KMS-11 (cell line): ENCODE results near the gene KTN1.

Experiments used
- H2AFZ ChIP-seq: fragments of 200-600 bp; sonication (generic); 2 replicates; pipeline ENCODE4 v1.6.1; 2016; ENCODE audit warnings: antibody characterized with exemption, mixed run types, low read depth
- H3K27ac ChIP-seq: fragments of 200-600 bp; sonication (generic); 2 replicates; pipeline ENCODE4 v1.6.1; 2016; ENCODE audit warnings: mild to moderate bottlenecking, mixed run types
- H3K27me3 ChIP-seq: fragments of 200-600 bp; sonication (generic); 2 replicates; pipeline ENCODE4 v1.6.1; 2017; ENCODE audit warnings: mild to moderate bottlenecking, low read depth, mixed run types, moderate library complexity; ENCODE audit not compliant: insufficient read depth
- H3K36me3 ChIP-seq: fragments of 200-600 bp; sonication (generic); 2 replicates; pipeline ENCODE4 v1.6.1; 2017; ENCODE audit warnings: mild to moderate bottlenecking, mixed run types; ENCODE audit not compliant: insufficient read depth
- H3K4me1 ChIP-seq: fragments of 200-600 bp; sonication (generic); 2 replicates; pipeline ENCODE4 v1.6.1; 2016; ENCODE audit warnings: mild to moderate bottlenecking, low read depth, mixed run types; ENCODE audit not compliant: poor library complexity, severe bottlenecking
- H3K4me2 ChIP-seq: fragments of 200-600 bp; sonication (generic); 2 replicates; pipeline ENCODE4 v1.7.0; 2016; ENCODE audit warnings: mild to moderate bottlenecking, mixed run types
- H3K4me3 ChIP-seq: fragments of 200-600 bp; sonication (generic); IDR thresholded peaks from 2 replicates; pipeline ENCODE4 v1.6.1; 2017; ENCODE audit warnings: low read depth, low read length, mixed read lengths; ENCODE audit not compliant: insufficient read depth
- H3K79me2 ChIP-seq: fragments of 200-600 bp; sonication (generic); 2 replicates; pipeline ENCODE4 v1.6.1; 2016; ENCODE audit warnings: low read depth, mixed run types; ENCODE audit not compliant: insufficient read depth
- H3K9ac ChIP-seq: fragments of 200-600 bp; sonication (generic); 2 replicates; pipeline ENCODE4 v1.6.1; 2016; ENCODE audit warnings: mild to moderate bottlenecking, mixed run types
- H4K20me1 ChIP-seq: fragments of 200-600 bp; sonication (generic); 2 replicates; pipeline ENCODE4 v1.6.1; 2016; ENCODE audit warnings: mild to moderate bottlenecking, mixed run types; ENCODE audit not compliant: insufficient read depth
- TF ChIP-seq, protein P1 (sequence below): fragments of 200-600 bp; sonication (generic); conservative IDR thresholded peaks from 2 replicates; pipeline ENCODE4 v1.6.1; 2017; ENCODE audit warnings: low read depth, mild to moderate bottlenecking, antibody characterized with exemption, low read length, moderate library complexity, mixed read lengths

Gene KTN1

GRCh38 chr14:55610713-55611370, 30.8 kb downstream of the KTN1 start:
- no peak overlapping the region for H3K27ac ChIP-seq
- no peaks in the 10 kb centered on the region for H4K20me1 ChIP-seq
- no peak overlapping the region for H3K9ac ChIP-seq
- TF ChIP-seq, protein P1, sequence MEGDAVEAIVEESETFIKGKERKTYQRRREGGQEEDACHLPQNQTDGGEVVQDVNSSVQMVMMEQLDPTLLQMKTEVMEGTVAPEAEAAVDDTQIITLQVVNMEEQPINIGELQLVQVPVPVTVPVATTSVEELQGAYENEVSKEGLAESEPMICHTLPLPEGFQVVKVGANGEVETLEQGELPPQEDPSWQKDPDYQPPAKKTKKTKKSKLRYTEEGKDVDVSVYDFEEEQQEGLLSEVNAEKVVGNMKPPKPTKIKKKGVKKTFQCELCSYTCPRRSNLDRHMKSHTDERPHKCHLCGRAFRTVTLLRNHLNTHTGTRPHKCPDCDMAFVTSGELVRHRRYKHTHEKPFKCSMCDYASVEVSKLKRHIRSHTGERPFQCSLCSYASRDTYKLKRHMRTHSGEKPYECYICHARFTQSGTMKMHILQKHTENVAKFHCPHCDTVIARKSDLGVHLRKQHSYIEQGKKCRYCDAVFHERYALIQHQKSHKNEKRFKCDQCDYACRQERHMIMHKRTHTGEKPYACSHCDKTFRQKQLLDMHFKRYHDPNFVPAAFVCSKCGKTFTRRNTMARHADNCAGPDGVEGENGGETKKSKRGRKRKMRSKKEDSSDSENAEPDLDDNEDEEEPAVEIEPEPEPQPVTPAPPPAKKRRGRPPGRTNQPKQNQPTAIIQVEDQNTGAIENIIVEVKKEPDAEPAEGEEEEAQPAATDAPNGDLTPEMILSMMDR = no peak
- no peak overlapping the region for H3K4me2 ChIP-seq
- no peak overlapping the region for H2AFZ ChIP-seq
- H3K4me3 ChIP-seq = no peak overlapping the region
- peaks cover 17% of the 10 kb centered on the region; the same call in 1 of the 2 replicates for H3K79me2 ChIP-seq
- peaks cover 5% of the 10 kb centered on the region for H3K4me1 ChIP-seq
- H3K36me3 ChIP-seq = no peaks in the 10 kb centered on the region
- H3K27me3 ChIP-seq = no peaks in the 10 kb centered on the region

DNA sequence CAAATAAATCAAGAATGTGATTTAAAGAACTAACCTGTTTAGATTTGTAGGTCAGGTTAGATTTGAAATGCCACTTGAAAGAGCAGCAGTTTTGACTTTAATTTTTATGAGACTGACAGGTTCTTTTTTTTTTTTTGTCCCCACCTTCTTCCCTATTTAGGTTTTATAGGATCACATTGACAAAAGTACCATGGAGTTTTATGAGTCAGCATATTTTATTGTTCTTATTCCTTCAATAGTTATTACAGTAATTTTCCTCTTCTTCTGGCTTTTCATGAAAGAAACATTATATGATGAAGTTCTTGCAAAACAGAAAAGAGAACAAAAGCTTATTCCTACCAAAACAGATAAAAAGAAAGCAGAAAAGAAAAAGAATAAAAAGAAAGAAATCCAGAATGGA, 31.9 kb downstream of the KTN1 start:
- Histone ChIP-seq H3K36me3 (no peaks in the 10 kb centered on the region), H2AFZ (no peak overlapping the region), H3K4me3 (no peak overlapping the region), H3K79me2 (0 out of 2 replicates have a peak, but pooled peaks cover 11% of the 10 kb centered on the region), H3K27me3 (no peaks in the 10 kb centered on the region), H3K4me2 (no peak overlapping the region), H3K27ac (no peak overlapping the region), H3K4me1 (peaks cover 5% of the 10 kb centered on the region), H3K9ac (no peak overlapping the region), H4K20me1 (no peaks in the 10 kb centered on the region)
- TF ChIP-seq, protein P1 = no peak

- Histone ChIP-seq H3K9ac (no peak overlapping the region), H2AFZ (no peak overlapping the region), H3K79me2 (0 out of 2 replicates have a peak, but pooled peaks cover 5% of the 10 kb centered on the region), H3K27ac (no peak overlapping the region), H3K27me3 (no peaks in the 10 kb centered on the region), H3K36me3 (no peaks in the 10 kb centered on the region), H4K20me1 (no peaks in the 10 kb centered on the region), H3K4me3 (no peak overlapping the region), H3K4me1 (peaks cover 1% of the 10 kb centered on the region), H3K4me2 (no peak overlapping the region)
- TF ChIP-seq, protein P1 = no peak
Measured at GRCh38 chr14:55614304-55614703, 34.3 kb downstream of the KTN1 start.

DNA sequence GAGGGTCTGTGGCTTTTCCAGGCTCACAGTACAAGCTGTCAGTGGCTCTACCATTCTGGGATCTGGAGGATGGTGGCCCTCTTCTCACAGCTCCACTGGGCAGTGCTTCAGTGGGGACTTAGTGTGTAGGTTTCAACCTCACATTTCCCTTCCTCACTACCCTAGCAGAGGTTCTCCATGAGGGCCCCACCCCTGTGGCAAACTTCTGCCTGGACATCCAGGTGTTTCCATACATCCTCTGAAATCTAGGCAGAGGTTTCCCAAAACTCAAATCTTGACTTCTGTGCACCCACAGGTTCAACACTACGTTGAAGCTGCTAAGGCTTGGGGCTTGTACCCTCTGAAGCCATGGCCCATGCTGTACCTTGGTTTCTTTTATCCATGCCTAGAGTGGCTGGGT, 40.3 kb downstream of the KTN1 start:
- Histone ChIP-seq H3K4me2 (no peak overlapping the region), H4K20me1 (no peaks in the 10 kb centered on the region), H2AFZ (no peak overlapping the region), H3K79me2 (no peaks in the 10 kb centered on the region), H3K9ac (no peak overlapping the region), H3K4me3 (no peak overlapping the region), H3K36me3 (no peaks in the 10 kb centered on the region), H3K27me3 (no peaks in the 10 kb centered on the region), H3K27ac (no peak overlapping the region), H3K4me1 (no peaks in the 10 kb centered on the region)
- TF ChIP-seq, protein P1 = no peak
